Uterus (tissue), 4 donors: ENCODE results near the gene SPINK1. TPM values are rescaled to one million over a fixed set of nuclear protein-coding genes. Genes with fewer than 3 reads are reported as not detected.

Experiments used
- DNase-seq, 2 donors: peaks; one replicate each; pipeline ENCODE4 v3.0.0-alpha.2; 2019 to 2020
- H3K27ac ChIP-seq, 2 donors: fragments of 200-600 bp; sonication (generic); 1 replicate in 1 of 2; 2 replicates in 1 of 2; pipeline ENCODE4 v1.5.1; 2016 to 2018
- H3K27me3 ChIP-seq, 2 donors: fragments of 200-600 bp; sonication (generic); one replicate each; pipeline ENCODE4 v1.5.1; 2018 to 2019; ENCODE audit warnings: control low read depth in 1 of 2
- H3K36me3 ChIP-seq, 2 donors: fragments of 200-600 bp; sonication (generic); one replicate each; pipeline ENCODE4 v1.5.1; 2019; ENCODE audit warnings: control low read depth in 1 of 2
- H3K4me1 ChIP-seq, 2 donors: fragments of 200-600 bp; sonication (generic); one replicate each; pipeline ENCODE4 v1.5.1; 2018 to 2019; ENCODE audit warnings: control low read depth in 1 of 2
- H3K4me3 ChIP-seq, 2 donors: fragments of 200-600 bp; sonication (generic); 1 replicate in 1 of 2; 2 replicates in 1 of 2; pipeline ENCODE4 v1.5.1; 2018 to 2019; ENCODE audit warnings: mild to moderate bottlenecking in 1 of 2
- H3K9me3 ChIP-seq, 2 donors: fragments of 200-600 bp; sonication (generic); one replicate each; pipeline ENCODE4 v1.5.1; 2019; ENCODE audit warnings: control low read depth in 1 of 2
- CTCF ChIP-seq, 4 experiments: fragments of 200-600 bp in 2 of 4; fragments of 450-650 bp in 2 of 4; sonication (generic) in 2 of 4; IDR thresholded peaks; one replicate each; pipeline ENCODE4 v1.5.1; 2016 to 2019; ENCODE audit warnings: antibody characterized with exemption in 4 of 4, mild to moderate bottlenecking in 2 of 4, moderate library complexity in 1 of 4
- POLR2A ChIP-seq, 2 donors: fragments of 450-650 bp; IDR thresholded peaks; one replicate each; pipeline ENCODE4 v1.6.1; 2016; ENCODE audit warnings: antibody characterized with exemption in 2 of 2, mild to moderate bottlenecking in 1 of 2, moderate library complexity in 1 of 2
- intact Hi-C: fragments of 100-400 bp; cut with DNase I; formaldehyde crosslinking; loops from one replicate; pipeline ENCODE4 v1.15.1; 2023; ENCODE audit warnings: low total_unique reads
- total RNA-seq, 4 donors: library from RNA; depleted of rRNA in 3 of 4; stranded (reverse); fragments of >200 nt in 3 of 4; gene quantifications; one replicate each; pipeline versions ENCODE4 v1.1.0 to v1.2.4, GENCODE V29; 2014 to 2023
- donor health status: DM: yes; HTN: yes; CAD: no.

SPINK1 gene
- total RNA-seq, 4 donors from 2014 or later: not detected

GRCh38 chr5:147782110-147783028 lies 49.1 kb downstream of the SPINK1 start, which contains the start of gene JAKMIP2:
Gene JAKMIP2 (minus strand): TSS chr5:147782728. CDS start chr5:147671806, 110,922 bp downstream.
- H3K36me3 ChIP-seq: no peaks in the 10 kb centered on the region
- no peaks in the 10 kb centered on the region for H3K4me1 ChIP-seq
- no peaks in the 10 kb centered on the region for H3K9me3 ChIP-seq
- intact Hi-C loops: no loop called here
- peak within 1 kb of the TSS; percentile 62 to 63 for H3K27ac ChIP-seq
- H3K4me3 ChIP-seq: peak within 1 kb of the TSS; percentile 22 to 27
- DNase-seq: peak; percentile 60 to 64
- no peaks in the 10 kb centered on the region for H3K27me3 ChIP-seq
- TF ChIP-seq POLR2A (IDR thresholded peaks at IDR 0.05) (no peak), CTCF (IDR thresholded peaks at IDR 0.05) (no peak)

- H3K4me1 ChIP-seq: no peaks in the 10 kb centered on the region
- no peaks in the 10 kb centered on the region for H3K27me3 ChIP-seq
- intact Hi-C loops: no loop called here
- no peaks in the 10 kb centered on the region for H3K9me3 ChIP-seq
- H3K27ac ChIP-seq: no peak overlapping the region
- no peak overlapping the region for H3K4me3 ChIP-seq
- TF ChIP-seq POLR2A (IDR thresholded peaks at IDR 0.05) (no peak), CTCF (IDR thresholded peaks at IDR 0.05) (no peak)
- no peak for DNase-seq
- no peaks in the 10 kb centered on the region for H3K36me3 ChIP-seq
These were observed 50.4 kb downstream of the SPINK1 start for GRCh38 chr5:147780924-147781573.

- intact Hi-C loops: no loop called here
These were observed 51.8 kb downstream of the SPINK1 start for GRCh38 chr5:147779694-147780093.

GRCh38 chr5:147776989-147777388 lies 54.5 kb downstream of the SPINK1 start:
- TF ChIP-seq POLR2A (IDR thresholded peaks at IDR 0.05) (no peak), CTCF (IDR thresholded peaks at IDR 0.05) (no peak)
- no peak for DNase-seq
- Histone ChIP-seq H3K36me3 (no peaks in the 10 kb centered on the region), H3K27ac (no peak overlapping the region), H3K27me3 (no peaks in the 10 kb centered on the region), H3K4me1 (no peaks in the 10 kb centered on the region), H3K9me3 (no peaks in the 10 kb centered on the region), H3K4me3 (no peak overlapping the region)
- intact Hi-C loops: no loop called here

More at GRCh38 chr5:147779694-147780093, 51.8 kb downstream of the SPINK1 start:
- H3K4me1 ChIP-seq: no peaks in the 10 kb centered on the region
- no peaks in the 10 kb centered on the region for H3K27me3 ChIP-seq
- DNase-seq: no peak
- no peaks in the 10 kb centered on the region for H3K36me3 ChIP-seq
- no peak overlapping the region for H3K27ac ChIP-seq
- TF ChIP-seq POLR2A (IDR thresholded peaks at IDR 0.05) (no peak), CTCF (IDR thresholded peaks at IDR 0.05) (no peak)
- no peaks in the 10 kb centered on the region for H3K9me3 ChIP-seq
- no peak overlapping the region for H3K4me3 ChIP-seq

Other genes with a start within 250 kb of the SPINK1 start
- 1 to 10 TPM in 3 of 4 donors, under 1 TPM in 1; 0.29 to 9.3 (median 5.0) TPM for gene JAKMIP2, start 48.9 kb downstream of the SPINK1 start, total RNA-seq
- not detected for gene SCGB3A2, start 47.0 kb upstream of the SPINK1 start, total RNA-seq
- not detected for gene C5orf46, start 74.9 kb upstream of the SPINK1 start, total RNA-seq
- 1 to 10 TPM in 1 of 4 donors, under 1 TPM in 1, not detected in 2; 0.73 to 4.6 TPM for gene SPINK5, start 232.3 kb upstream of the SPINK1 start, total RNA-seq